Hepatocyte (in vitro differentiated cells): ENCODE results near the gene SERPINA3.

ENCODE experiments used
- CTCF ChIP-seq: fragments of 200-600 bp; sonication (generic); IDR thresholded peaks from 2 replicates; pipeline ENCODE4 v1.5.1; 2016; ENCODE audit warnings: antibody characterized with exemption, mild to moderate bottlenecking; ENCODE audit not compliant: poor library complexity
- EZH2 ChIP-seq: fragments of 200-600 bp; sonication (generic); IDR thresholded peaks from 2 replicates; pipeline ENCODE4 v1.6.1; 2016; ENCODE audit warnings: antibody characterized with exemption, mild to moderate bottlenecking, borderline replicate concordance

- TF ChIP-seq CTCF (no peak), EZH2 (no peak)
Measured at GRCh38 chr14:94575730-94576585, 36.2 kb upstream of the SERPINA3 start.
